ENCODE data around the gene CTTNBP2NL.

DNA sequence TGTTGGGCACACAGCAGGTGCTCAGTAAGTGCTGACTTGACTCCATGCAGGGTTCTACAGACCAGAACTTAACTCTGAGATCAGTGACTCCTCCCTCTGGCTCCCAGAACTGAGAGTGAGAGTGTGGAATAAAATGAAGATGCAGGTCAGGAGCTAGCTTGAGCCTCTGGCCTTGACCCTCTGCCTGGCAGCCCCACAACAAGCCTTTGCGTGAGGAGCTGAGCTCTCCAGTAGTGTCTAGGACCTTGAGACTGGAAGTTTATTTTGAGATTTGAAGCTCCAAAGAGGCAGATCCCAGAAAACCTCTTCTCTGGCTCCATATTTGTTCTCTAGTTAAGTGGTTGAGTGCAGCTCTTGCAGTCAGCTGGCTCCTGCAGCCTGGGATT is 109.4 kb downstream of the CTTNBP2NL start:
- TF ChIP-seq, protein P1, sequence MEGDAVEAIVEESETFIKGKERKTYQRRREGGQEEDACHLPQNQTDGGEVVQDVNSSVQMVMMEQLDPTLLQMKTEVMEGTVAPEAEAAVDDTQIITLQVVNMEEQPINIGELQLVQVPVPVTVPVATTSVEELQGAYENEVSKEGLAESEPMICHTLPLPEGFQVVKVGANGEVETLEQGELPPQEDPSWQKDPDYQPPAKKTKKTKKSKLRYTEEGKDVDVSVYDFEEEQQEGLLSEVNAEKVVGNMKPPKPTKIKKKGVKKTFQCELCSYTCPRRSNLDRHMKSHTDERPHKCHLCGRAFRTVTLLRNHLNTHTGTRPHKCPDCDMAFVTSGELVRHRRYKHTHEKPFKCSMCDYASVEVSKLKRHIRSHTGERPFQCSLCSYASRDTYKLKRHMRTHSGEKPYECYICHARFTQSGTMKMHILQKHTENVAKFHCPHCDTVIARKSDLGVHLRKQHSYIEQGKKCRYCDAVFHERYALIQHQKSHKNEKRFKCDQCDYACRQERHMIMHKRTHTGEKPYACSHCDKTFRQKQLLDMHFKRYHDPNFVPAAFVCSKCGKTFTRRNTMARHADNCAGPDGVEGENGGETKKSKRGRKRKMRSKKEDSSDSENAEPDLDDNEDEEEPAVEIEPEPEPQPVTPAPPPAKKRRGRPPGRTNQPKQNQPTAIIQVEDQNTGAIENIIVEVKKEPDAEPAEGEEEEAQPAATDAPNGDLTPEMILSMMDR (IDR thresholded peaks at IDR 0.05): no peak
- TF ChIP-seq POLR2A (IDR thresholded peaks at IDR 0.05): no peak

Measured in right lobe of liver (tissue), 4 donors.